MM.1S (cell line): ENCODE data around the gene VGLL4.

ENCODE experiments used
- DNase-seq: peaks from one replicate; pipeline ENCODE4 v3.0.0-alpha.2; 2015
- H2AFZ ChIP-seq: fragments of 300-600 bp; sonication (generic); 2 replicates; pipeline ENCODE4 v1.6.0; 2016; ENCODE audit warnings: antibody characterized with exemption, low read length
- H3F3A ChIP-seq: fragments of 300-600 bp; sonication (generic); 2 replicates; pipeline ENCODE4 v1.6.1; 2016; ENCODE audit warnings: mild to moderate bottlenecking, antibody characterized with exemption, low read length, moderate library complexity, mixed read lengths; ENCODE audit not compliant: insufficient read depth
- H3K27ac ChIP-seq: fragments of 300-600 bp; sonication (generic); 2 replicates; pipeline ENCODE4 v1.5.1; 2016; ENCODE audit warnings: mild to moderate bottlenecking, low read length
- H3K27me3 ChIP-seq: fragments of 300-600 bp; sonication (generic); replicated peaks from 2 replicates; pipeline ENCODE4 v1.6.0; 2016; ENCODE audit warnings: low read length; ENCODE audit not compliant: insufficient read depth
- H3K36me3 ChIP-seq: fragments of 300-600 bp; sonication (generic); replicated peaks from 2 replicates; pipeline ENCODE4 v1.6.1; 2016; ENCODE audit warnings: mild to moderate bottlenecking, low read length, mixed read lengths; ENCODE audit not compliant: insufficient read depth
- H3K4me1 ChIP-seq: fragments of 300-600 bp; sonication (generic); 2 replicates; pipeline ENCODE4 v1.6.1; 2016; ENCODE audit warnings: low read length, mixed read lengths
- H3K4me2 ChIP-seq: fragments of 300-600 bp; sonication (generic); 2 replicates; pipeline ENCODE4 v1.6.0; 2016; ENCODE audit warnings: low read depth, low read length
- H3K4me3 ChIP-seq: fragments of 300-600 bp; sonication (generic); 2 replicates; pipeline ENCODE4 v1.5.1; 2016; ENCODE audit warnings: low read length, mixed read lengths
- H3K79me2 ChIP-seq: fragments of 300-600 bp; sonication (generic); 2 replicates; pipeline ENCODE4 v1.6.1; 2016; ENCODE audit warnings: mixed run types, low read length, mixed read lengths
- H3K9ac ChIP-seq: fragments of 300-600 bp; sonication (generic); 2 replicates; pipeline ENCODE4 v1.6.1; 2016; ENCODE audit warnings: low read length, mixed read lengths
- H3K9me2 ChIP-seq: fragments of 300-600 bp; sonication (generic); replicated peaks from 2 replicates; pipeline ENCODE4 v1.6.1; 2016; ENCODE audit warnings: mild to moderate bottlenecking, low read length, mixed read lengths; ENCODE audit not compliant: insufficient read depth
- H3K9me3 ChIP-seq: fragments of 300-600 bp; sonication (generic); replicated peaks from 2 replicates; pipeline ENCODE4 v1.6.1; 2016; ENCODE audit warnings: mild to moderate bottlenecking, low read length, mixed read lengths; ENCODE audit not compliant: insufficient read depth
- H4K20me1 ChIP-seq: fragments of 300-600 bp; sonication (generic); 2 replicates; pipeline ENCODE4 v1.6.1; 2016; ENCODE audit warnings: mild to moderate bottlenecking, low read length, moderate library complexity, mixed read lengths; ENCODE audit not compliant: insufficient read depth
- EZH2 ChIP-seq: fragments of 300-600 bp; sonication (generic); optimal IDR thresholded peaks from 2 replicates; pipeline ENCODE3; 2017; ENCODE audit warnings: low read depth, mild to moderate bottlenecking, antibody characterized with exemption, low read length, mixed read lengths
- EZH2phosphoT487 ChIP-seq: fragments of 300-600 bp; sonication (generic); IDR thresholded peaks from 2 replicates; pipeline ENCODE4 v1.6.1; 2018; ENCODE audit warnings: antibody characterized with exemption, low read length
- TF ChIP-seq, protein P1 (sequence below): fragments of 300-600 bp; sonication (generic); IDR thresholded peaks from 2 replicates; pipeline ENCODE4 v1.5.1; 2016; ENCODE audit warnings: antibody characterized with exemption, low read length, mixed read lengths

VGLL4 gene

DNA sequence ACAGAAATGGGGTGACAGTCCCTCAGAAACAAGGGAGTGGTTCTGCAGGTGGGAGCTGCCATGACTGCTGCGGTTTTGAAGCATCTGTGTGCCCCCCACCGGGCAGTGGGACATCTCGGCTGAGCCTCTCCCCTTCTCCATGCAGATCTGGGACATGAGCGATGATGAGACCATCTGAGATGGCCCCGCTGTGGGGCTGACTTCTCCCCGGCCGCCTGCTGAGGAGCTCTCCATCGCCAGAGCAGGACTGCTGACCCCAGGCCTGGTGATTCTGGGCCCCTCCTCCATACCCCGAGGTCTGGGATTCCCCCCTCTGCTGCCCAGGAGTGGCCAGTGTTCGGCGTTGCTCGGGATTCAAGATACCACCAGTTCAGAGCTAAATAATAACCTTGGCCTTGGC is 89.0 kb downstream of the VGLL4 start:
- no peaks in the 10 kb centered on the region for H3K9me2 ChIP-seq
- no peaks in the 10 kb centered on the region for H3K79me2 ChIP-seq
- H3K4me2 ChIP-seq: no peak overlapping the region
- H3K4me1 ChIP-seq: no peaks in the 10 kb centered on the region
- H3K36me3 ChIP-seq: no peaks in the 10 kb centered on the region
- no peaks in the 10 kb centered on the region for H3K27me3 ChIP-seq
- no peaks in the 10 kb centered on the region for H3F3A ChIP-seq
- no peaks in the 10 kb centered on the region for H4K20me1 ChIP-seq
- H3K9me3 ChIP-seq: no peaks in the 10 kb centered on the region
- H2AFZ ChIP-seq: no peak overlapping the region
- no peak overlapping the region for H3K4me3 ChIP-seq
- DNase-seq: no peak
- TF ChIP-seq EZH2: no peak
- no peak for TF ChIP-seq EZH2phosphoT487
- TF ChIP-seq, protein P1, sequence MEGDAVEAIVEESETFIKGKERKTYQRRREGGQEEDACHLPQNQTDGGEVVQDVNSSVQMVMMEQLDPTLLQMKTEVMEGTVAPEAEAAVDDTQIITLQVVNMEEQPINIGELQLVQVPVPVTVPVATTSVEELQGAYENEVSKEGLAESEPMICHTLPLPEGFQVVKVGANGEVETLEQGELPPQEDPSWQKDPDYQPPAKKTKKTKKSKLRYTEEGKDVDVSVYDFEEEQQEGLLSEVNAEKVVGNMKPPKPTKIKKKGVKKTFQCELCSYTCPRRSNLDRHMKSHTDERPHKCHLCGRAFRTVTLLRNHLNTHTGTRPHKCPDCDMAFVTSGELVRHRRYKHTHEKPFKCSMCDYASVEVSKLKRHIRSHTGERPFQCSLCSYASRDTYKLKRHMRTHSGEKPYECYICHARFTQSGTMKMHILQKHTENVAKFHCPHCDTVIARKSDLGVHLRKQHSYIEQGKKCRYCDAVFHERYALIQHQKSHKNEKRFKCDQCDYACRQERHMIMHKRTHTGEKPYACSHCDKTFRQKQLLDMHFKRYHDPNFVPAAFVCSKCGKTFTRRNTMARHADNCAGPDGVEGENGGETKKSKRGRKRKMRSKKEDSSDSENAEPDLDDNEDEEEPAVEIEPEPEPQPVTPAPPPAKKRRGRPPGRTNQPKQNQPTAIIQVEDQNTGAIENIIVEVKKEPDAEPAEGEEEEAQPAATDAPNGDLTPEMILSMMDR: no peak
- H3K9ac ChIP-seq: no peak overlapping the region
- H3K27ac ChIP-seq: no peak overlapping the region

DNA sequence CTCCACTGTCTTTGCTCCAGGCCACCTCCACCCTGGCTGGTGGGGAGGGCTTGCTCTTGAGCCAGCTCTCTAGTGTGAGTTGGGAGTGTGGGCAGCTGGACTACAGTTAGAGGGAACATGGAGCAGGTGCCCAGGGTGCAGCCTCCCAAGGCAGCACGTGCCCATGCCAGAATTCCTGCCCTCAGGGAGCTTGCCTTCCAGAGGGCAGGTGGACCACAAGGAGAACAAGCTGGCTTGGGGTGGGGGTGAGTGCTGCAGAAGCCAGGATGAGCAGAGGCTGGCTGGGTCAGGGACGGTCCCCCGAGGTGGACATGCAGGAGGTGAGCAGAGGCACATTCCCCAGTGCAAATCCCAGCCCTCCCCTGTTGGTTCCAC is 89.5 kb downstream of the VGLL4 start:
- H3K9ac ChIP-seq: no peak overlapping the region
- no peaks in the 10 kb centered on the region for H3K36me3 ChIP-seq
- no peak for DNase-seq
- TF ChIP-seq EZH2phosphoT487 (no peak), EZH2 (no peak)
- TF ChIP-seq, protein P1: no peak
- H3K4me3 ChIP-seq: no peak overlapping the region
- no peaks in the 10 kb centered on the region for H3K27me3 ChIP-seq
- H3K79me2 ChIP-seq: no peaks in the 10 kb centered on the region
- no peaks in the 10 kb centered on the region for H3F3A ChIP-seq
- no peak overlapping the region for H2AFZ ChIP-seq
- no peak overlapping the region for H3K27ac ChIP-seq
- no peaks in the 10 kb centered on the region for H3K4me1 ChIP-seq
- no peak overlapping the region for H3K4me2 ChIP-seq
- no peaks in the 10 kb centered on the region for H4K20me1 ChIP-seq
- H3K9me3 ChIP-seq: no peaks in the 10 kb centered on the region
- no peaks in the 10 kb centered on the region for H3K9me2 ChIP-seq

DNA sequence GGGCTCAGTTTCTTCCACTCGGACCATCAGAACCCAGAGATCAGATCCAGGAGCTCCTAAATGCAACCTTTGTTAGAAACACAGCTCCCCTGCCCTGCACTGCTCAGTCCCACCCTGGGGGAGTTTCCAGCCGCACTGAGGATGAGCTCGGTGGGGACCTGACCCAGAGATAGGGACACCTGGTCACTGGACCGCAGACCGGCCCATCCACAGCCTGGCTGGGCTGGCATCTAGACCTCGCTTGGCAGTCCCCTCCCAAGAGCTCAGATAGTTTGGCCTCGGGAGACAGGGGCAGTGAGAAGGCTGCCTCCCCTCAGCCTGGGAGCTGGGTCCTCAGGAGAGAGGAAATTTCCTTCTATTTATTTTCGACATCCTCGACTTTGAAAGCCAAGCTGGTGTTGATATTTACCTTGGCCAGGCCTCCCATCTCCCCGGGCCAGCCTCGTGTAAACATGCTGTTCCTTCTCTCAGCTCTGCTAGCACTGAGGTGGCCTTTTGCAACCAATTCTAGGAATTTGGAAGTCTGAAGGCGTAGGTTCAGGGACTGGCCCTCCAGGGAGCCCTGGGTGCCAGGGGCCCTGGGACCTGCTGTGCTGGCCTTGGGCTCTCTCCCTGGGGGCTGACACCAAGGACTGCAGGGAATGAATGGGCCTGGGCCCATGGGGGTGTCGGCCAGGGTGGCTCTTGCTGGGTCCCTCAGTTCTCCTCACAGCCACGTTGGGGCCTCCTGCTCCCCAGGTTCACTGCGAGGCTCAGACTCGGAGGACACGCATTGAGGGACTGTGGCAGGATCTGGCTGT is 90.1 kb downstream of the VGLL4 start:
- H3K4me3 ChIP-seq: no peak overlapping the region
- H3K27ac ChIP-seq: no peak overlapping the region
- H3K9me2 ChIP-seq: no peaks in the 10 kb centered on the region
- H3K79me2 ChIP-seq: no peaks in the 10 kb centered on the region
- no peaks in the 10 kb centered on the region for H3K4me1 ChIP-seq
- no peak overlapping the region for H2AFZ ChIP-seq
- no peak overlapping the region for H3K9ac ChIP-seq
- H3K36me3 ChIP-seq: no peaks in the 10 kb centered on the region
- TF ChIP-seq EZH2phosphoT487: no peak
- TF ChIP-seq, protein P1: no peak
- no peak for TF ChIP-seq EZH2
- no peaks in the 10 kb centered on the region for H3K9me3 ChIP-seq
- no peak for DNase-seq
- no peaks in the 10 kb centered on the region for H3F3A ChIP-seq
- H4K20me1 ChIP-seq: no peaks in the 10 kb centered on the region
- H3K4me2 ChIP-seq: no peak overlapping the region
- no peaks in the 10 kb centered on the region for H3K27me3 ChIP-seq
